HS-27A (cell line): ENCODE results near the gene LHFPL3.
"Not testable (repeated sequence)": the region's sequence is repeated elsewhere in the genome, so short reads cannot be mapped to it uniquely, and the experiment has no call there.

Source experiments
- DNase-seq: peaks from one replicate; pipeline ENCODE4 v3.0.0-alpha.2; 2012; ENCODE audit warnings: low read depth, missing footprints

Gene LHFPL3

GRCh38 chr7:104695563-104695962 is 367.2 kb downstream of the LHFPL3 start:
- no peak for DNase-seq

DNA sequence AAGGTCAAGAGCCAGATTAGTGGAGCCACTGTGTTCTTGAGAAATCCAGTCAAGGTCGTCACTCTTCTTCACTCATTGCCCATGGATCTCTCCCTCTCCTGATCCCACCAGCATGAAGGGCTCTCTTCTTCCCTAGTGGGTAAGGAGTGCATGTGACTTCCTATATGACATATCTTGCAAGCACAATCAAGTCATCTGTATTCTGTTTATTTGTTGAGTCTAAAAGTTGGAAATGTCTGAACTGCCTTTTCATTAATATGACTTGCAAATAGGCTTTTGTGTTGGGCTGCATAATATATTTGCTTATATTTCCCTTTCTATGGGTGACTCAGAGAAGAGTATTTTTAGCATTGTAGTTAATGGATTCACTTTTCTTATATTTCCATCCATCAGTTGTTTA is 371.9 kb downstream of the LHFPL3 start:
- no peak for DNase-seq

DNA sequence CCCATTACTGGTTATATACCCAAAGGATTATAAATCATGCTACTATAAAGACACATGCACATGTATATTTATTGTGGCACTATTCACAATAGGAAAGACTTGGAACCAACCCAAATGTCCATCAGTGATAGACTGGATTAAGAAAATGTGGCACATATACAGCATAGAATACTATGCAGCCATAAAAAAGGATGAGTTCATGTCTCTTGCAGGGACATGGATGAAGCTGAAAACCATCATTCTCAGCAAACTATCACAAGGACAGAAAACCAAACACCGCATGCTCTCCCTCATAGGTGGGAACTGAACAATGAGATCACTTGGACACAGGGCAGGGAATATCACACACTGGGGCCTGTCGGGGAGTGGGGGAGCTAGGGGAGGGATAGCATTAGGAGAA is 392.6 kb downstream of the LHFPL3 start:
- DNase-seq: not testable (repeated sequence)

DNA sequence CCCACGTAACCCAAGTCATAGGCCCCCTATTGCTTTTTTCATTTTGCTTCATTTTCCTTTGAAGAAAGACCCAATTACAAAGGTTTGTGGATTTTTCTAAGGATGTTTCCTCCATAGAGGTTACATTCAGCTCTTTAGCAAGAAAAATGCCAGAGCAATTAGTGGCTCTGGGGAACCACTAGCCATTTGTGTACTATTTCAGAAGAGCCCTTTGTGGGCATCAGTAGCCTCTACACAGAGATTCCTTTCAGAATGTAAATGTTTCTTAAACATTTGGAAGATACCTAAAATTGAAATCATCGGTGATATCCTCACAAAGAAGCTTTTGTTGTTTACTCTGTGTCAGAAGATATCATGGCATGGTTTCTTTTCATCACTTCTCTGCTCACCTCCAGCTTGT is 394.6 kb downstream of the LHFPL3 start:
- no peak for DNase-seq

DNA sequence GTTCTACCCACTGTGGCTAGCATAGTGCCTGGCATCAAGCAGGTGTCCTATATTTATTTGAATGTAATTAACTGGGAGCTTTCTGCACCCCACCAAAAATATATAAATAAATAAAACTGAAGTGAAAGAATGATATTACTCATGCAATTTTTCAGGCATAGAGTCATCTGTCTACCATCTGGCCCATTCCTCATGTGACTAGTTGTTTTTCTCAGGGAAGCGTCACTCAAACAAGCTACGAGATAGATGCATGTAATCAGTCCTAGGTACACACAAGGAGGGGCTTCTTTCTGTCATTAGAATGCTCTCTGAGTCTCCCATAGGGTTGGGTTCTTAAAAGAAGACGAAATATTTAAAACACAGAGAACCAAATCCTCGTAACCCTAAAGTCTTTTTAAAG is 430.1 kb downstream of the LHFPL3 start:
- no peak for DNase-seq

- no peak for DNase-seq
Observed at GRCh38 chr7:104761892-104762291, 433.5 kb downstream of the LHFPL3 start.

GRCh38 chr7:104767113-104767512 is 438.7 kb downstream of the LHFPL3 start:
- DNase-seq: no peak

DNA sequence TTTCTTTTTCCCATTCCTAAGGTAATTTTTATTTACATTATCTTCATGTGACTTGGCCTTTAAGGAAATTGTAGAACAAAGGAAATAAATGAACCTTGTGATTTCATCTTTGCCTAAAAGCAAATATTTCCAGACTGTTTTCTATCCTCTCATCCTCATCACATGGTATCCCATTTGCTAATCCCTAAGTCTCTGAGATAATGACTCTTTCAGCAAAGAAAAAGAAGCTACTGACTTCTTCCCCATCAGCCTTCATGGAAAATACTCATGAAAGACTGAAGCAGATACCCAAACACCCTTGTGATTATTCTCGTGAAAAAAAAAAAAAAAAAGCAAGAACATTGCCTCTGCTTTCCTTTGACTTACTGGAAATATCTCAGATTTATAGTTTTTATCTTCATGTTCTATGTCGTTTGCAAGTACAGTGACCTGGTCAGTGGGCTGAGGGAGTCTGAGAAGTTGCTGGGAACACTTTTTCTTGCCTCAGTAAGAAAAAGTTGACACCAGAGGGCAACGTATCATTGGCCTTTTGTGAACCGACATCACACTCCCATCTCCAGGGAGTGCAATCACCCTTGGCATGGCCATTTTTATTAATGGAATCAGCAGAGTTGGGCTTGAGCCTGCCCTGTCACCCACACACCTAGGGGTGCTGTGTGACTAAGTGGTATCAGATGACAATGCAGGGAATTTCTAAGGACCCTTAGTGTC is 439.6 kb downstream of the LHFPL3 start:
- DNase-seq: no peak

DNA sequence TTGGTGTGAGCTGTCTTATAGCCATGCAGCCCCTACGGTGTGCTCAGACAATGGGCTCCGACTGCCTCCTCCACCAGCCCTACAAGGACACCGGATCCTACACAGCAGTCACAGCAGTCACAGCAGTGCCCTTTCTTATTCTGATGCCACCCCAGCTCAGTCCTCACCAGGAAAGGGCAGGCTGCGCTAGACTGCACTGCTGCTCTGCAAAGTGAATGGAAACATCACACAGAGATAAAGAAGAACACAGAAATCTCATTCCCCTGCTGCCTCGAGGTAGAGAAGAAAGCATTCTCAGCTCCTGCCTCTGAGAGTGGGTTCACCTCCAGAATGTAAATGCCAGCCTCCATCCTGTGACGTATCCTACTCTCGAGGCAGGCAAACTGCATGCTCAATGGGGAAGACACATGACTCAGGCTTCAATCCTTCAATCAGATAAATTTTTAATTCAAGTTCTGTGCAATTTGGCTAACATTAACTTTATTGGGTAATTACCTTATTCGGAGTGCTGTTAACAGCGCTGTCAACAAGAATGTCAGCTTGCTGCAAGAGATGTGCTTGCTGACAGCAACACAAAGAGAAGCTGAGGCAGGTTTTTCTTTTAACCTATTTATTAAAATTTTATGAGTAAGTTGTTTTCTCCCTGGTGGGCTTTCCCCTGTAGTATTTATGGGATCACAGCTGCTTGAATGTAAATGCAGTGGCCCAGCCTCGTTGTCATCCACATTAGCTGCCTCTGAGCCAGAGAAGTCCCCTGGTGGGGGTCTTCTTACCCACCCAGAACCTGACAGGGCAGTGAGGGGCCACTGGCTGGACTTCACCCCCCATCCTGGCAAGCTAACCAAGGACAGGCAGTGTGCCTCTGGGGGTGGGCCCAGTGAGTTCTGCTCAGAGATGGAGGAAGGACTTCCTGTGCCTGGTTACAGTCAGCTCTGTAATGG is 444.3 kb downstream of the LHFPL3 start:
- no peak for DNase-seq

DNA sequence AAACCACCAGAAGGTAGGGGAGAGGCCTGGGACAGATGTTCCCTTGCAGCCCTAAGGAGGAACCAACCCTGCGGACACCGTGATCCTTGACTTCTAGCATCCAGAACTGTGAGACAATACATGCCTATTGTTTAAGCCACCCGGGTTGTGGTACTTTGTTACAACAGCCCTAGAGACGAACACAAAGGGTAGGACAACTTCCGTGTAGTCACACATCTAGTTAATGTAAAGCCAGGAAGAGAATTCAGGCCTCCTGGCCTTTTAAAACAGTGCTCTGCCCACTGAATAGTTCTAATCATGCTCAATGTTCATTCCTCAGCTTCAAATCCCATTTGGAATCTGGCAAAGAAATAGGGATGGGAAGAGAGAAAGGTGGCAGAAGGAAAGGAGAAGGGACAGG is 445.4 kb downstream of the LHFPL3 start:
- DNase-seq: no peak

- no peak for DNase-seq
Observed at GRCh38 chr7:104775531-104775930, 447.1 kb downstream of the LHFPL3 start.

DNA sequence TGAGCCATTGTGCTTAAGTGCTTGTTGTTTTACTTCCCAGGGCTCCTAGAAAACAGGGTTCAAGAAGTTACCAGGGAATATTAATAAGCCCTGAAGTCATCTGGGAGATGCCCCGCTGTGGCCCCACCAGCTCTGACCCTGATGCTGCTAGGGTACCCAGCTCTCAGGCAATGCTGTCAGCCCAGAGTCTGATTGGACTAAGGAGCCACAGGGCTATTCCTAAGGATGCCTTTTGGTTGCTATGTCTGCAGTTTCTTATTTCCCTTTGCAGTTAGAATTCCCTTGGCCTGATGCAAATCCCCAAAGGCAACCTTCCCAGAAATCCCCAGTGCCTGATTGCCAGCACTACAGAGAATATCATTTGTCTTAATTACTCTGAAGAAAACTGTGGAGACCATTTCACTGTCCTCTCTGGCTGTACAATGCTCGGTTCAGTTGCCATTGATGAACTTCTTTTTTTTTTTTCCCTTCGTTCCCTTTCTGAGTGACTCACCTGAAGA is 448.9 kb downstream of the LHFPL3 start:
- DNase-seq: no peak

- DNase-seq: no peak
Observed at GRCh38 chr7:104779888-104780287, 451.5 kb downstream of the LHFPL3 start.

DNA sequence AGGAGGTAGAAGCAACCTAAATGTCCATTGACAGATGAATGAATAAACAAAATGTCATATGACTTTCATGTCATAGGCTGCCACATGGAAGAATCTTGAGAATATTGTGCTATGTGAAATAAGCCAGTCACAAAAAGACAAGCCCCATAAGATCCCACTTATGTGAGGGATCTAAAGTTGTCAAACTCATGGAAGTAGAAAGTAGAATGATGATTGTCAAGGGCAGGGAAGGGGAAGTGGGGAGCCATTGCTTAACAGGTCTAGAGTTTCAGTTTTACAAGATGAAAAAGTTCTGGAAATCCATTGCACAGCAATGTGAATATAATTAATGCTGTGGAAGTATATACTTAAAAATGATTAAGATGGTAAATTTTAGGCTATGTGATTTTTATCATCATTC is 456.3 kb downstream of the LHFPL3 start:
- DNase-seq: no peak

GRCh38 chr7:104789780-104790179 is 461.4 kb downstream of the LHFPL3 start:
- no peak for DNase-seq

DNA sequence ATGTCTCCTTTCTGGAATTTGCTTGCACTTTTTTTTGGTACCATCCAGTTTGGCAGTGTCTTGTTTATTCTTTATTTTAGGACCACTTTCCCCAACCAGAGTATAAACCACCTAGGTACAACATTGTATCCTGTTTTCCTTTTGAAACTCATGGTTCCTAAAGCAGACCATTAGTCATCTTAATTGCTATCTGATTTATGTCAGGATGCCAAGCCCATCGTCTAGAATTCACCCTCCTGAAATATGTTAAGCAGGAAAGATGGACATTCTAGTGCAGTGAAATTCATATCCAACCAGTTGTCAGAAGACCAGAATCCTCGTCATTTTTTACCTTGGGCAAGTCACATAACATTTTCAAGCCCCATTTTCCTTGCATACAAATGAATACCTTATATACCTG is 462.0 kb downstream of the LHFPL3 start:
- DNase-seq: no peak

DNA sequence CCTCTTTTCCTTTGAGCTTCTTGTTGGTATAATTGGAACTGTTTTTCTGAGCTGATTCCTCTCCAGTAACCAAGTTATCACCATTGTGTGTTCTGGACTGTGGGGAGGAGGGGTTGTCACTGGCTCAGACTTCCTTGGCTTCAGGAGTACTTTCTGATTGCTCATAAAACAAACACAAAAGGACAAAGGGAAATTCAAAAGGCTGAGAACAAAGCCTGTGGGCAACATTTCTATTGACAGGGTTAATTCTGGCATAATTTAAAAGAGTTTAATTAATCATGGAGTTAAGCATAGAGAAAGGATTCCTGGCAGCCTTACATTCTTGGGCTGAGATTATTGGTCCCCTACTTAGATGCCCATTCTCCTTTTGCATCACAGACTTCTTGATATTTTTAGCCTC is 462.7 kb downstream of the LHFPL3 start:
- no peak for DNase-seq

DNA sequence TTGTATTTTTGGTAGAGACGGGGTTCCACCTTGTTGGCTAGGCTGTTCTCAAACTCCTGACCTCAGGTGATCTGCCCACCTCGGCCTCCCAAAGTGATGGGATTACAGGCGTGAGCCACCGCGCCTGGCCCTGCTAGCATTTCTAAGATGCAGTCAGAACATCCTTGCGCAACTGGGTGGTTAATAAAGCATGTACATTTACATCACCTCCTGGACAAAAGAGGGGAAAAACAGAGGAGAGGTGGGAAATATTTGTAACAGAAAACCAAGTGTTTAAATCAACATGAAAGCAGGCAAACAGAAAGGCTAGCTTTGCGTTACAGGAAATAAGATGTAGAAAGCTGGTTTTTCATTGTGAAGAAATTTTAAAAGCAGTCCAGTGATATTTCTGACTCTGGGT is 464.7 kb downstream of the LHFPL3 start:
- DNase-seq: no peak

- no peak for DNase-seq
Observed at GRCh38 chr7:104794154-104794553, 465.8 kb downstream of the LHFPL3 start.

DNA sequence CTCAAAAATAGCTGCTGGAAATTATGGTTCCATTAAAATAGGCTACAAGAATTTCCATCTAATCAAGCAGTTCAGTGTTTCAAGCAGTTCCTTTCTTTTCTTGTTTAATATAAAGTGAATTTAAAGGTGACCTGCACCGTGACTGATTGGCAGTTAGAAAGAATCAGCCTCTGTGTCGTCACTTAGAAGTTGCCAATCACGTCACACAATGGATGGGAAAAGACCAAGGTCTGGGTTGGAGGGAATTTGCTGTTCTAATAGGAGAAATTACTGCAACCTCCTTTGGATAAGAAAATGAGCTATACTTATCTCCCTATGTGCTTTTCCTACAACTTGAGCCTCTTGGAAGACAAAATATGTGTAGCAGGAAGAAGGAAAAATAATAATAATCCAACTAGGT is 466.2 kb downstream of the LHFPL3 start:
- DNase-seq: no peak

DNA sequence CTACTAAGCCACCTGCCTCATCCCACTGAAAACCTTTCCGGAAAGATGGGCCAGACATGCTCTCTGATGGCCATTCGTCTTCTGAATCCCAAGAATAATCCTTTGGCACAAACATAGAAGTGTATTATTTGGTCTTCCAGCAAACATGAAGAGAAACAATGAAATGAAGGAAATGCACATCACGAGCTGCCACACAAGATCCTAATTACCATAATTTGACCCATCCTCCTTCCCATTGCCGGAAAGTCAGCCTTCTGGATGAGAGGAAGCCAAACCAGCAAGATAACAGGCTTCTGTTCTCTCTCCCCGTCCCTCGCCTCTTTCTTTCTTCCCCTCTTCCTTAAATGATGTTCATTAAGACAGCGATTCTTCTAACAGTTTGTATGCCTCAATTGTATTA is 466.7 kb downstream of the LHFPL3 start:
- DNase-seq: no peak

GRCh38 chr7:104795616-104796398 is 467.4 kb downstream of the LHFPL3 start:
- no peak for DNase-seq
